Activated CD8-positive, alpha-beta T cell treated with anti-CD3 and anti-CD28 coated beads, Interleukin-2, amount 10 ng/mL, durations not matched to agents 7 days and 5 days (primary cell): Measurements from ENCODE around the gene UPF1. TPM values are rescaled to one million over a fixed set of nuclear protein-coding genes. Genes with fewer than 3 reads are reported as not detected.

Experiments
- ATAC-seq: fragments of 150-1000 bp; cut with Tn5 transposase; one replicate; pipeline ENCODE4 v1.10.0; 2021; ENCODE audit warnings: moderate library complexity
- CTCF ChIA-PET: fragments of 350-600 bp; sonication (Branson Sonifier 250); formaldehyde crosslinking; loops from one replicate; lab custom pipeline; 2021; ENCODE audit warnings: antibody characterized with exemption; lab: Charles Lee
- POLR2A ChIA-PET: fragments of 350-600 bp; sonication (Branson Sonifier 250); formaldehyde crosslinking; loops from one replicate; lab custom pipeline; 2021; ENCODE audit warnings: antibody characterized with exemption; lab: Charles Lee
- DNase-seq: peaks from one replicate; pipeline ENCODE4 v3.0.0-alpha.2; 2020
- H3K27ac Mint-ChIP-seq: one replicate; pipeline ENCODE4 v1.8.0; 2021; ENCODE audit warnings: mild to moderate bottlenecking, mixed read lengths
- H3K27me3 Mint-ChIP-seq: one replicate; pipeline ENCODE4 v1.8.0; 2021; ENCODE audit warnings: low read depth, mixed read lengths
- H3K36me3 Mint-ChIP-seq: one replicate; pipeline ENCODE4 v1.8.0; 2021; ENCODE audit warnings: low read depth, mixed read lengths
- H3K4me1 Mint-ChIP-seq: one replicate; pipeline ENCODE4 v1.8.0; 2021; ENCODE audit warnings: low read depth, mixed read lengths
- H3K4me3 Mint-ChIP-seq: one replicate; pipeline ENCODE4 v1.8.0; 2021; ENCODE audit warnings: mild to moderate bottlenecking, mixed read lengths
- H3K9me3 Mint-ChIP-seq: one replicate; pipeline ENCODE4 v1.8.0; 2022; ENCODE audit warnings: mixed read lengths; ENCODE audit not compliant: insufficient read depth
- total RNA-seq, 2 experiments: library from RNA; stranded (reverse); gene quantifications; one replicate each; pipeline ENCODE4 v1.2.3, GENCODE V29; 2021

UPF1 gene
- total RNA-seq, 2 experiments from 2014 or later = 81.8 to 84.0 TPM

DNA sequence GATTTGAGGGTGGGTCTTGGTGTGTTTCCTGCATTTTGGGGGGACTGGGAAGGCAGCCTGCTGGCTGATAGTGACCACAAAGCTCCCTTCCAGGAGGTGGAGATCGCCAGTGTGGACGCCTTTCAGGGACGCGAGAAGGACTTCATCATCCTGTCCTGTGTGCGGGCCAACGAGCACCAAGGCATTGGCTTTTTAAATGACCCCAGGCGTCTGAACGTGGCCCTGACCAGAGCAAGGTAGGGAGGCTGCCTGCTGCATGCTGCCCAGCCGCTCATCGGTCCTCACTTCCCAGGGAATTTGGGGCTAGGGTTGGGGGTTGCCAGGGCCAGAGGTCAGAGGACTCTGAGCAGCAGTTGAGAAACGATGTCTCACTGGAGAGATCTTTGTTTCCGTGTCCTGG is 30.2 kb downstream of the UPF1 start:
- CTCF ChIA-PET = no interaction called here
- POLR2A ChIA-PET = no interaction called here

DNA sequence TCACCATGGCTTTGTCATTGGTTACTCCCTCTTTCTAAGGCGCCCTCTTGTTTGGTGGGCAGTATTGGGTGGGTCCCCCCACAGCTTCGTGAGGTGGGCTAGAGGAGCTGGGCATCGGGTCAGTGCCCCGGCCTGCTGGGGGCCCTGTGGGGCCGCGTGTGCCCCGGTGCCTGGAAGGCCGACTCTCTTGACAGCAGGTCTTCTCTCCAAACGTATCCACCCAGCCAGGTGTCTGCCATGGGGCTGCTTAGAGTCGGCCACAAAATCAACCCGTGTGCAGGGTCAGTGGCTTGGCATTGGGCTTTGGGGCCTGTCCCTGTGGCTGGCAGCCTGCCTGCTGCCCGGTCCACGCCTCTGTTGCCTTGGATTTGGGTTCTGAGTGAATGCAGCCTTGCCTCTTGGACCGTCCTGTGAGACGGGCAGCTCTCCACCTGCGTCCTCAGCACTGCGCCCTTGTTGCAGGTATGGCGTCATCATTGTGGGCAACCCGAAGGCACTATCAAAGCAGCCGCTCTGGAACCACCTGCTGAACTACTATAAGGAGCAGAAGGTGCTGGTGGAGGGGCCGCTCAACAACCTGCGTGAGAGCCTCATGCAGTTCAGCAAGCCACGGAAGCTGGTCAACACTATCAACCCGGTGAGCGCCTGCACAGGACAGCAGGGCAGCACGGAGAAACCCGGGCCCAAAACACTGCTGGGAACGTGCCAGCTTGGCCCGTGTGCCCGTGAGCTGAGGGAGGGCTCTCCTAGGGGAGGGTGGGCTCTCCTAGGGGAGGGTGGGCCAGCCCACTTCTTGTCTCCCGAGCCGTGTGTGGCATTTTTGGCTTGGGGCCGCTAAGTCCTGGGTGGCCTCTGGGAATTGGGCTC is 31.4 kb downstream of the UPF1 start:
- Mint-ChIP-seq H3K4me3 (no peak overlapping the region), H3K27ac (no peak overlapping the region), H3K36me3 (peaks cover 57% of the 10 kb centered on the region), H3K27me3 (no peaks in the 10 kb centered on the region), H3K4me1 (no peaks in the 10 kb centered on the region), H3K9me3 (no peaks in the 10 kb centered on the region)
- CTCF ChIA-PET = interaction anchor here (1.6 kb wide), 1 partner anchor 16 kb away, joined by 5 read pairs; no protein-coding TSS in a partner anchor
- DNase-seq (no peak), ATAC-seq (no peak)
- POLR2A ChIA-PET = no interaction called here

More for the DNA sequence above, 30.2 kb downstream of the UPF1 start:
- Mint-ChIP-seq H3K27me3 (no peaks in the 10 kb centered on the region), H3K27ac (no peak overlapping the region), H3K36me3 (peaks cover 57% of the 10 kb centered on the region), H3K9me3 (no peaks in the 10 kb centered on the region), H3K4me1 (no peaks in the 10 kb centered on the region), H3K4me3 (no peak overlapping the region)
- ATAC-seq (no peak), DNase-seq (no peak)

DNA sequence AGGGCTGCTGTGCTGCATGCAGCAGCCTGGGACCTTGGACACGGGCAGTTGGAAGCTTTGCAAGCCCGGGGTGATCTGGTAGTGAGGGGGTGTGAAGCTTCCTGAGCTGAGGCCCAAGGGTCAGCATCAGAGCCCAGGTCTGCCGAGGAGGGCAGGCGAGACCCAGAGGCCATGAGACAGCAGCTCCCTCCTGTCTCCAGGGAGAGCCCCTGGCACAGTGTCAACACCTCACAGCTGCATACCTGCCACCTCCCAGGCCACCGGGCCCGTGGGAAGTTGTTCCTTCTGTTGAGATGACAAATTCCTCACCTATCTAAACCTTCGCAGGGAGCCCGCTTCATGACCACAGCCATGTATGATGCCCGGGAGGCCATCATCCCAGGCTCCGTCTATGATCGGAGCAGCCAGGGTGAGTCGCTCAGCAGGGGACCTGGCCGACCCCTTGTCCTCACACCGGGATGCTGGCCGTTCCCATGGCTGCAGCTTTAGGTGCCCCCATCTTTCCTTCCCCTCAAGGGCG is 32.1 kb downstream of the UPF1 start:
- no peak overlapping the region for H3K4me3 Mint-ChIP-seq
- no peaks in the 10 kb centered on the region for H3K4me1 Mint-ChIP-seq
- no peak for DNase-seq
- H3K27me3 Mint-ChIP-seq = no peaks in the 10 kb centered on the region
- ATAC-seq = no peak
- H3K36me3 Mint-ChIP-seq = peaks cover 56% of the 10 kb centered on the region
- ChIA-PET CTCF (interaction anchor here (0.6 to 1.6 kb wide), 2 partner anchors 16 to 131 kb away, joined by 3 to 5 read pairs; no protein-coding TSS in a partner anchor), POLR2A (no interaction called here)
- no peak overlapping the region for H3K27ac Mint-ChIP-seq
- H3K9me3 Mint-ChIP-seq = no peaks in the 10 kb centered on the region

DNA sequence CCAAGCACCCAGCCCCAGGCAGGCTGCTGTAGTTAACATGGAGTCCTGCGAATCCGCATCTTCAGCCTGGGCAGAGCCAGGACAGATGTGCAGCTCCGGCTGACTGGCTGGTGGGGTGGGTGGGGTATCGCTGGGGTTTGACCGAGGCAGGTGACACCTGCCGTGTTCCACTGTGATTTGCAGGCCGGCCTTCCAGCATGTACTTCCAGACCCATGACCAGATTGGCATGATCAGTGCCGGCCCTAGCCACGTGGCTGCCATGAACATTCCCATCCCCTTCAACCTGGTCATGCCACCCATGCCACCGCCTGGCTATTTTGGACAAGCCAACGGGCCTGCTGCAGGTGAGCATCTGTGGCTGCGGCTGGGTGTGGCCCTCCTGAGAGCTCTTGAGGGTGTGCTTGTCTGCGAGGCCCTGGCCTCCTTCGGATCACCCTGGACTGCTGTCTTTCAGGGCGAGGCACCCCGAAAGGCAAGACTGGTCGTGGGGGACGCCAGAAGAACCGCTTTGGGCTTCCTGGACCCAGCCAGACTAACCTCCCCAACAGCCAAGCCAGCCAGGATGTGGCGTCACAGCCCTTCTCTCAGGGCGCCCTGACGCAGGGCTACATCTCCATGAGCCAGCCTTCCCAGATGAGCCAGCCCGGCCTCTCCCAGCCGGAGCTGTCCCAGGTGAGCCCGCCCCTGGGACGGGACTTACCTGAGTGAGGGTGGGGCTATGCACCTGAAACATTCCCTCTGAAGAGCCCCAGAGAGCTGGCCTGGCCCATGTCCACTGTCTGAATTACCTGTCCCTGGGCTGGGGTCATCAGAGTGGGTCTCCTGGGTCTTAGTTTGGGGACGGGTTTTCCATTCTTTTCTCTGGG is 33.6 kb downstream of the UPF1 start:
- Mint-ChIP-seq H3K4me1 (no peaks in the 10 kb centered on the region), H3K4me3 (no peak overlapping the region), H3K27me3 (no peaks in the 10 kb centered on the region), H3K27ac (no peak overlapping the region), H3K9me3 (no peaks in the 10 kb centered on the region), H3K36me3 (peaks cover 51% of the 10 kb centered on the region)
- ATAC-seq = no peak
- POLR2A ChIA-PET = no interaction called here
- CTCF ChIA-PET = interaction anchor here (0.6 to 2.2 kb wide), 6 partner anchors 10 to 345 kb away, joined by 3 to 9 read pairs (median 3); partner anchors contain the start of genes COPE and DDX49
- DNase-seq = no peak

DNA sequence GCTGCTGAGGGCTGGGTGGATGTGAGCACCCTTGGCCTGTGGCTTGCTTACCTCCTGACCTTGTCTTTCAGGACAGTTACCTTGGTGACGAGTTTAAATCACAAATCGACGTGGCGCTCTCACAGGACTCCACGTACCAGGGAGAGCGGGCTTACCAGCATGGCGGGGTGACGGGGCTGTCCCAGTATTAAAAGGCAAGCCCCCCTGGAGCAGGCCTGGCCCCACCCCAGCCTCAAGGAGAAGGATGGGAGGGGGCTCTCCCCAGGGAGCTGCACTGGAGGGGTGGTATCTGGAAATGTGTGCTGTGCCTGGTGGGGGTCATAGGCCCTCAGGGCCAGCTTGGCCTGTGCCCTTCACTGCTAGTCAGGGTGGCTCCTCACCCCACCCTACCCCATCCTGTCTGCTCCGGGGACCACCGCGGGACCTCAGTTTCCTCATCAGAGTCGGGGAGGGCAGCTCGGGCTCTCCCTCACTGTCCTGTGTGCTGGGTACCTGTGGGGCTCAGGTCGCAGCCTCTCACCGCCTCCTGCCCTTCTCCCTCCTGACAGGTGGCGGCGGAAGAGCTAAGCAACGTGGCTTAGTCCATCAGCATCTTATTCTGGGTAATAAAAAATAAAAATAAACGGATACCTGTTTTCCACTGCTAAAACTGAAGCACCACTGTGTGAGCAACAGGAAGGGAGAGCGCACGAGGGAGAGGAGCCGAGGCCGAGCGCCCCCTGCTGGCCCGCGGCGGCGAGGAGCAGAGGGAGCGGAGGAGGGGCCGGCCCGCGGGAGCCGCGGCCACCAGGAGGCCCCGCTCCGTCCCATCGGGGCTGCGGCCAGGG is 34.4 kb downstream of the UPF1 start:
- POLR2A ChIA-PET = no interaction called here
- peak; percentile 84 for ATAC-seq
- Mint-ChIP-seq H3K27me3 (no peaks in the 10 kb centered on the region), H3K4me1 (no peaks in the 10 kb centered on the region), H3K36me3 (peaks cover 46% of the 10 kb centered on the region), H3K4me3 (no peak overlapping the region), H3K27ac (no peak overlapping the region), H3K9me3 (no peaks in the 10 kb centered on the region)
- DNase-seq = peak; percentile 67
- CTCF ChIA-PET = interaction anchor here (0.6 to 2.2 kb wide), 7 partner anchors 9 to 346 kb away, joined by 3 to 9 read pairs (median 3); partner anchors contain the start of genes COPE and DDX49

DNA sequence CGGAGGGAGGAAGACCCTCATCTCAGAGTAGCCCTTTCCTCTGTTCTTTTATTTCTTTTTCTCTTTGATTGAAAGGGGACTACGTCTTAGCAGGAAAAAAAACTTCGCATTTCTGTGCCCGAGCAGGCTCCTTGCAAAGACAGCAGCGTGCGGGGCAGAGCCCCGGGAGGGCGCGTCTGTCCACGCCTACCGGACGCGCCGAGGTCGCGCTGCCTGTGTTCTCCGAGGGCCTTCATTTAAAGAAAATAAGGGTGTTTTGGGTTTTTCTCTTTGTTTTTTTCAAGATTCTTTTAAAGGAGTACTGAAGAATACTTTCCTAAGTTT is 35.0 kb downstream of the UPF1 start:
- DNase-seq (no peak), ATAC-seq (no peak)
- H3K9me3 Mint-ChIP-seq = no peaks in the 10 kb centered on the region
- ChIA-PET CTCF (interaction anchor here (0.9 to 2.2 kb wide), 6 partner anchors 8 to 346 kb away, joined by 3 to 9 read pairs (median 4); no protein-coding TSS in a partner anchor), POLR2A (no interaction called here)
- no peak overlapping the region for H3K4me3 Mint-ChIP-seq
- H3K27ac Mint-ChIP-seq = no peak overlapping the region
- H3K36me3 Mint-ChIP-seq = peaks cover 40% of the 10 kb centered on the region
- no peaks in the 10 kb centered on the region for H3K4me1 Mint-ChIP-seq
- H3K27me3 Mint-ChIP-seq = no peaks in the 10 kb centered on the region

DNA sequence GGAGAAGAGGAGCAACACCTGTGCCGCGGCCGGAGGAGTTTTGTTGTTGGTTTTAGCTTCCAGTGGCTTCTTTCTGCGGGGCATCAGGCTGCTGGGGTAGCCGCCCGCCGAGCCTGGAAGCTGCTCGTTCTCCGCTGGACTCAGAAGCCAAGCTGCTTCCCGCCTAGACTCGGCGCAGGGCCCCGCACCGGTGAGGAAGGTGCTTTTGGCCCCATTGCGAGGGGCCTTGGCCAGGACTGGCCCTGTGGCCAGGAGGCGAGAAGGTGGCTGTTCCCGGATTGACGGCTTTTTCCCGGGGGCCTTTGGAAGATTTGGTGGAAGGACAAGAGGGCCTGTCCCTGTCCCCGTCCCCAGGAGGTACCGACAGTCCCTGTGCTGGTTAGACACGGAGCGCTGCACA is 35.4 kb downstream of the UPF1 start:
- Mint-ChIP-seq H3K4me3 (no peak overlapping the region), H3K36me3 (peaks cover 37% of the 10 kb centered on the region), H3K4me1 (no peaks in the 10 kb centered on the region), H3K9me3 (no peaks in the 10 kb centered on the region), H3K27me3 (no peaks in the 10 kb centered on the region), H3K27ac (no peak overlapping the region)
- DNase-seq (no peak), ATAC-seq (no peak)
- CTCF ChIA-PET = interaction anchor here (0.9 to 2.2 kb wide), 4 partner anchors 8 to 347 kb away, joined by 3 to 6 read pairs (median 4); no protein-coding TSS in a partner anchor
- POLR2A ChIA-PET = no interaction called here

DNA sequence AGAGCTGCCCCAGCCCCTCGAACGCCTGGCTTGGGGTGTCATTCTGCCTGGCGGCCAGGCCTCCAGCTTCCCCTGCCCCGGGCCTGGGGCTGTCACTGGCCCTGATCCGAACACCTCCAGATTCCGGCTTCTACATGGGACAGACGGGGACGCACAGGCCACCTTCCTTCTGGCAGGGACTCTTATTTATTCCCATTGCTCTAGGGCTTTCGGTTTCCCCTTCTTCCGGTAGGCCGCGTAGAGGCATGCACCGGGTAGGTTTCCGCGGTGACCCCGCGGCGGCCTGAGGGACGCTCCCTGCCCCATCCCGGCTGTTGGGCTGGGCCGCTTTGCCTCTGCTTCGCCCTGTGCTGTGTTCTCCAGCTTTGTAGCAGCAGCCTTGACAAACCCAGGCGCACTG is 36.0 kb downstream of the UPF1 start:
- POLR2A ChIA-PET = no interaction called here
- Mint-ChIP-seq H3K4me1 (no peaks in the 10 kb centered on the region), H3K27me3 (no peaks in the 10 kb centered on the region), H3K9me3 (no peaks in the 10 kb centered on the region), H3K36me3 (peaks cover 34% of the 10 kb centered on the region), H3K27ac (no peak overlapping the region), H3K4me3 (no peak overlapping the region)
- ATAC-seq (no peak), DNase-seq (no peak)
- CTCF ChIA-PET = interaction anchor here (1.1 to 2.2 kb wide), 3 partner anchors 9 to 347 kb away, joined by 3 to 6 read pairs (median 5); no protein-coding TSS in a partner anchor

DNA sequence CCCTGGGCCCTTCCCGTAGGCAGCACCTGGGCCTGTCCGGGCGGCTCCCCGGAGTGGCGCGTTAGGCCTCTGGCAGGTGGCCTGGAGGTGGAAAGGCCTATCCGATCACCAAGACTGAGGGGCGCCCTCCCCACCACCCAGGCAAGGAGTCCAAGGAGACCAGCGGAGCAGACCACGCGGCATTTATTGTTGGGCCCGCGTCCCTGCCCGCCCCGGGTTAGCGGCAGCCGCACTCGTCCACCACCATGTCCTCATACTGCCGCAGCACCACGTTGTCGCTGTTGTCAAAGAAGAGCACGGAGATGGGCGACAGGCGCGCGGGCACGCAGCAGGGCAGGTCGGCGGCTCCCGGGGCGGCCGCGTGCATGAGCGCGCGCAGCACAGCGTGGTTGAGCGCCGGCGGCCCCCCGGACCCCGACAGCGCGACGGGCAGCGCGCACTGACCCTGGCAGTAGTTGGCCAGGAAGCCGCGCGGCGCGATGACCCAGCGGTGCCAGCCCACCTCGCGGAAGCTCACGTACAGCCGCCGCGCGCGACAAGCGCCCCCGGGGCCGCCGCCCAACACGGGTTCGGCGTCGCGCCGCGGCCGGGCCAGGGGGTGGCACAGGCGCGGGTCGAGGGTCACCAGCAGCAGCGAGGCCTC is 36.7 kb downstream of the UPF1 start:
- no peak overlapping the region for H3K27ac Mint-ChIP-seq
- DNase-seq (no peak), ATAC-seq (no peak)
- ChIA-PET CTCF (interaction anchor here (1.6 kb wide), 1 partner anchor 21 kb away, joined by 3 read pairs; no protein-coding TSS in a partner anchor), POLR2A (no interaction called here)
- H3K4me3 Mint-ChIP-seq = no peak overlapping the region
- H3K9me3 Mint-ChIP-seq = no peaks in the 10 kb centered on the region
- H3K27me3 Mint-ChIP-seq = no peaks in the 10 kb centered on the region
- H3K4me1 Mint-ChIP-seq = no peaks in the 10 kb centered on the region
- H3K36me3 Mint-ChIP-seq = peaks cover 33% of the 10 kb centered on the region

DNA sequence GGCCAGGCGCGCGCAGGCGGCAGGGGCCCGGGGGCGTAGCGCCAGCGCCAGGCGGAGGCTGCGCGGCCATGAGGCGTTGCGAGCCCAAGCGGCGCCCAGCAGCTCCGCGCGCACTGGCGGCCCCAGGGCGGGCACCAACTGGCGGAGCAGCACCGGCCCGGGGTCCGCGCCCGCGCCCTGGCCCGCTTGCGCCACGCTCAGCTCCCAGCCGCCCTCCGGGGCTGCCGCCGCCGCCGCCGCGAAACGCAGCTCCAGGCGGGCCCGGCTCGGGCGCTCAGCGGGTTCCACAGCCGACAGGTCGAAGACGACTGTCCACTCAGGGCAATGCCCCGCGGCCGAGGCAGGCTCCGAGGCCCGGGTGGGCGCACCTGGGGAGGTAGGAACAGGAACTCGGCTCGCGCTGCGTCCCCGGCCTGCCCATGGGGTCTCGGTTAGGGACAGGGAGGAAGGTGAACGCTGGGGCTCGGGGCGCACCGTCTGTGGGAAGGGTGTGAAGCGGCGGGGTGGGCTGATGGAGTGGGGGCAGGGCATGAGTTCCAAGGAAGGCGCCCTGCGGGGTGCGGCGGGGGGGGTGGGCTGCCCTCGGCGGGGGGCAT is 37.4 kb downstream of the UPF1 start:
- CTCF ChIA-PET = no interaction called here
- Mint-ChIP-seq H3K4me1 (no peaks in the 10 kb centered on the region), H3K9me3 (no peaks in the 10 kb centered on the region), H3K27me3 (no peaks in the 10 kb centered on the region), H3K4me3 (no peak overlapping the region), H3K27ac (no peak overlapping the region), H3K36me3 (peaks cover 28% of the 10 kb centered on the region)
- DNase-seq (no peak), ATAC-seq (no peak)
- POLR2A ChIA-PET = no interaction called here
